ENCODE results near the gene TSC22D4.

DNA sequence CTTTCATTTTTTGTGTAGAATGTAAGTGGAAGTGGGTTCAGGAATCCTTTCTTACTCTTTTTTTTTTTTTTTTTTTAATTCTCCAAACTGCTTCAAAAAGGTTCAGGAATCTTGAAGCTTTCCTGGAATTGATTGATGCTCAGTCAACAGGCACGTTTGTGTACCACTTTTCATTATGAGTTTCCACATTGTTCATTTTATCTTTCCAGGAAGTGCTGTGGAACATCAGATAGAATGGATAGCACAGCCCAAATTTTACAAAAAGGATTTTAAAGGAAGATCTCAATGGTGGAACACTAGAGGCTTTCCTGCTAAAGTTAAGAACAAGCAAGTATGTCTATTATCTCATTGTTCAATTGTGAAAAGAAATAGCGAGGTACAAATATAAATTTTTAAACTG is 40.8 kb downstream of the TSC22D4 start:
- TF ChIP-seq, protein P1, sequence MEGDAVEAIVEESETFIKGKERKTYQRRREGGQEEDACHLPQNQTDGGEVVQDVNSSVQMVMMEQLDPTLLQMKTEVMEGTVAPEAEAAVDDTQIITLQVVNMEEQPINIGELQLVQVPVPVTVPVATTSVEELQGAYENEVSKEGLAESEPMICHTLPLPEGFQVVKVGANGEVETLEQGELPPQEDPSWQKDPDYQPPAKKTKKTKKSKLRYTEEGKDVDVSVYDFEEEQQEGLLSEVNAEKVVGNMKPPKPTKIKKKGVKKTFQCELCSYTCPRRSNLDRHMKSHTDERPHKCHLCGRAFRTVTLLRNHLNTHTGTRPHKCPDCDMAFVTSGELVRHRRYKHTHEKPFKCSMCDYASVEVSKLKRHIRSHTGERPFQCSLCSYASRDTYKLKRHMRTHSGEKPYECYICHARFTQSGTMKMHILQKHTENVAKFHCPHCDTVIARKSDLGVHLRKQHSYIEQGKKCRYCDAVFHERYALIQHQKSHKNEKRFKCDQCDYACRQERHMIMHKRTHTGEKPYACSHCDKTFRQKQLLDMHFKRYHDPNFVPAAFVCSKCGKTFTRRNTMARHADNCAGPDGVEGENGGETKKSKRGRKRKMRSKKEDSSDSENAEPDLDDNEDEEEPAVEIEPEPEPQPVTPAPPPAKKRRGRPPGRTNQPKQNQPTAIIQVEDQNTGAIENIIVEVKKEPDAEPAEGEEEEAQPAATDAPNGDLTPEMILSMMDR (IDR thresholded peaks at IDR 0.05; ENCODE audit: extremely low read depth in 1 of 2, insufficient read depth in 1 of 2, low read depth in 1 of 2, low read length in 2 of 2), result no peak
- TF ChIP-seq EZH2 (IDR thresholded peaks at IDR 0.05; ENCODE audit: borderline replicate concordance, low read depth, low read length, severe bottlenecking) (no peak), POLR2A (IDR thresholded peaks at IDR 0.05; ENCODE audit: low read depth, low read length) (no peak)
